Upper lobe of left lung (tissue), 6 donors: Measurements from ENCODE around the gene TBC1D19. TPM values are rescaled to one million over a fixed set of nuclear protein-coding genes. Genes with fewer than 3 reads are reported as not detected.

Source experiments
- ATAC-seq, 2 donors: fragments of 200-7000 bp; cut with Tn5 transposase; one replicate each; pipeline ENCODE4 v1.9.1; 2022; ENCODE audit warnings: mild to moderate bottlenecking in 2 of 2, moderate library complexity in 2 of 2; ENCODE audit not compliant: low FRiP score in 2 of 2
- DNase-seq, 2 donors: peaks; one replicate each; pipeline ENCODE4 v3.0.0-alpha.2; 2019 to 2020
- H3K27ac ChIP-seq, 4 donors: fragments of 200-600 bp; sonication (generic); one replicate each; pipeline ENCODE4 v1.5.1; 2016 to 2019
- H3K27me3 ChIP-seq, 4 donors: fragments of 200-600 bp; sonication (generic); one replicate each; pipeline ENCODE4 v1.5.1; 2017 to 2019
- H3K36me3 ChIP-seq, 4 donors: fragments of 200-600 bp; sonication (generic); one replicate each; pipeline ENCODE4 v1.5.1; 2016 to 2019
- H3K4me1 ChIP-seq, 4 donors: fragments of 200-600 bp; sonication (generic); one replicate each; pipeline ENCODE4 v1.5.1; 2018 to 2019
- H3K4me3 ChIP-seq, 4 donors: fragments of 200-600 bp; sonication (generic); one replicate each; pipeline ENCODE4 v1.5.1; 2017 to 2019; ENCODE audit warnings: mild to moderate bottlenecking in 2 of 4, moderate library complexity in 1 of 4
- H3K9me3 ChIP-seq, 4 donors: fragments of 200-600 bp; sonication (generic); one replicate each; pipeline ENCODE4 v1.5.1; 2018 to 2019
- EP300 ChIP-seq, 4 donors: sonication (generic); formaldehyde crosslinking; IDR thresholded peaks; one replicate each; pipeline ENCODE4 v1.5.1; 2017; ENCODE audit warnings: antibody characterized with exemption in 4 of 4, control low read depth in 2 of 4
- POLR2A ChIP-seq, 4 donors: fragments of 450-650 bp; IDR thresholded peaks; one replicate each; pipeline ENCODE4 v1.5.1; 2016 to 2017; ENCODE audit warnings: antibody characterized with exemption in 4 of 4, mild to moderate bottlenecking in 2 of 4
- POLR2AphosphoS5 ChIP-seq, 2 donors: sonication (generic); formaldehyde crosslinking; IDR thresholded peaks; one replicate each; pipeline ENCODE4 v1.5.1; 2017; ENCODE audit warnings: antibody characterized with exemption in 2 of 2
- WGBS, 2 donors: methylation state at CpG; one replicate each; pipeline ENCODE4 v1.1.5; 2017 to 2018; 5-methylcytosine and 5-hydroxymethylcytosine counted together
- total RNA-seq, 6 donors: library from RNA; depleted of rRNA in 4 of 6; stranded (reverse); fragments of >200 nt in 4 of 6; gene quantifications; one replicate each; pipeline versions ENCODE4 v1.1.0 to v1.2.1, GENCODE V29; 2016 to 2021
- TF ChIP-seq, protein P1 (sequence below), 6 experiments: fragments of 450-650 bp in 4 of 6; fragments of 200-600 bp in 2 of 6; sonication (generic) in 2 of 6; IDR thresholded peaks; one replicate each; pipeline ENCODE4 v1.5.1; 2016 to 2019; ENCODE audit warnings: antibody characterized with exemption in 6 of 6
- donor health status: DM: no; HTN: no; CAD: no; lungs with moderate emphysema.
- donor health status: DM: no; HTN: yes; CAD: no; lungs with severe emphysema.

The TBC1D19 gene
- total RNA-seq, 6 donors from 2014 or later = 6.8 to 35.6 (median 11.8) TPM

DNA sequence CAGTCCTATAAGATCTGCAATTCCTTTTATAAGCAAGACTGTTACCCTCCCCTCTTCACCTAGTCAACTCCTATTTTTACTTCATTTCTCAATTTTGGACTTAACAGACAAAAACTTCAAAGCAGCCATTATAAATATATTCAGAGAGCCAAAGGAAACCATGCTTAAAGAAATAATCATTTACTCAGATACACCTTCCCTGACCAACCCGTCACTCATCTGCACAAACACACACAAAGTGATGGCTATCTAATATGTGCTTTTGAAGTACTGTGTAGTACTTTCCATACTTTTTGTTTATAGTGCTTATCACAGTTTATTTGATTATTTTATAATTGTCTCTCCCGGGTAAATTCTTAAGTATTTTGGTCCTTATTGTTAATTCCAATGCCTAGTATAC is 117.2 kb downstream of the TBC1D19 start:
- no peaks in the 10 kb centered on the region for H3K36me3 ChIP-seq
- WGBS, 2 donors = 69 to 71% methylated on average over 2 of the region's 2 CpGs
- H3K9me3 ChIP-seq = no peaks in the 10 kb centered on the region
- H3K27me3 ChIP-seq = no peaks in the 10 kb centered on the region
- no peak overlapping the region for H3K27ac ChIP-seq
- ATAC-seq (no peak), DNase-seq (no peak)
- no peaks in the 10 kb centered on the region for H3K4me1 ChIP-seq
- no peak for TF ChIP-seq POLR2AphosphoS5 (IDR thresholded peaks at IDR 0.05)
- no peak for TF ChIP-seq POLR2A (IDR thresholded peaks at IDR 0.05)
- no peak for TF ChIP-seq EP300 (IDR thresholded peaks at IDR 0.05)
- TF ChIP-seq, protein P1, sequence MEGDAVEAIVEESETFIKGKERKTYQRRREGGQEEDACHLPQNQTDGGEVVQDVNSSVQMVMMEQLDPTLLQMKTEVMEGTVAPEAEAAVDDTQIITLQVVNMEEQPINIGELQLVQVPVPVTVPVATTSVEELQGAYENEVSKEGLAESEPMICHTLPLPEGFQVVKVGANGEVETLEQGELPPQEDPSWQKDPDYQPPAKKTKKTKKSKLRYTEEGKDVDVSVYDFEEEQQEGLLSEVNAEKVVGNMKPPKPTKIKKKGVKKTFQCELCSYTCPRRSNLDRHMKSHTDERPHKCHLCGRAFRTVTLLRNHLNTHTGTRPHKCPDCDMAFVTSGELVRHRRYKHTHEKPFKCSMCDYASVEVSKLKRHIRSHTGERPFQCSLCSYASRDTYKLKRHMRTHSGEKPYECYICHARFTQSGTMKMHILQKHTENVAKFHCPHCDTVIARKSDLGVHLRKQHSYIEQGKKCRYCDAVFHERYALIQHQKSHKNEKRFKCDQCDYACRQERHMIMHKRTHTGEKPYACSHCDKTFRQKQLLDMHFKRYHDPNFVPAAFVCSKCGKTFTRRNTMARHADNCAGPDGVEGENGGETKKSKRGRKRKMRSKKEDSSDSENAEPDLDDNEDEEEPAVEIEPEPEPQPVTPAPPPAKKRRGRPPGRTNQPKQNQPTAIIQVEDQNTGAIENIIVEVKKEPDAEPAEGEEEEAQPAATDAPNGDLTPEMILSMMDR (IDR thresholded peaks at IDR 0.05) = no peak
- no peak overlapping the region for H3K4me3 ChIP-seq

DNA sequence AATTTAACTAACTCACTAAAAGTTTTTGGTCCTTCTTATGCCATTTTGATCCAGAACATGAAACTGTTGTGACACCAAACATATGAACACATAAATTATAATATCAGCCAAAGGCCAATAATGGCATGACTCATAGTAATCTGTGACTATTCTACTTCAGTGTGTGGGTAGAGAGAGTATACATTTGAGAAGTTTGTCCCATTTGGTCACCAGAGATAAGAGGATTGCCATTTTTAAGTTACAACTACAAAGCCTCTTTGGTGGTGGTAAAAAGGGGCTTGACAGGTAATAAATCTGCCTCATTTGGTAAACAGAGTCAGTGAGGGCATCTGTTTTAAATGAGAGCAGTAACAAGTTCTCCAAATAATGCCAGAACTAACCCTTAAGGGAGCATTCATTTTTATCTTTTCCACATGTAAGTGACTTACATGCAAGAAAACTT is 117.9 kb downstream of the TBC1D19 start:
- Histone ChIP-seq H3K9me3 (no peaks in the 10 kb centered on the region), H3K4me1 (no peaks in the 10 kb centered on the region), H3K4me3 (no peak overlapping the region), H3K27ac (no peak overlapping the region), H3K27me3 (no peaks in the 10 kb centered on the region), H3K36me3 (no peaks in the 10 kb centered on the region)
- TF ChIP-seq, protein P1 (IDR thresholded peaks at IDR 0.05) = no peak
- no peak for TF ChIP-seq POLR2A (IDR thresholded peaks at IDR 0.05)
- no peak for TF ChIP-seq EP300 (IDR thresholded peaks at IDR 0.05)
- no peak for TF ChIP-seq POLR2AphosphoS5 (IDR thresholded peaks at IDR 0.05)
- DNase-seq (no peak), ATAC-seq (no peak)

DNA sequence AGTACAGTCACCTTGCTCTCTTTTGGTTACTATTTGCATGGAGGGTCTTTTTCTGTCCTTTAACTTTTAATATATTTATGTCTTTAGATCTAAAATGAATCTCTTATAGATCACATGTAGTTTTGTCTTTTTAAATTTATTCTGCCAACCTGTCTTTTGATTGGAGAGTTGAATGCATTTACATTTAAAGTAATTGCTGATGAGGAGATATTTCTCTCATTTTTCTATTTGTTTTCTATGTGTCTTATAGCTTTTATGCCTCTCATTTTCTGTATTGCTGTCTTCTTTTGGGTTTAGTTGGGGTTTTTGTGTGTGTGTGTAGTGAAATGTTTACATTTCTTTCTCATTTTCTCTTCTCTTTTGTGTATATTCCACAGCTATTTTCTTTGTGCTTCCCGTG is 123.5 kb downstream of the TBC1D19 start:
- 90 to 91% methylated on average over 1 of the region's 1 CpG for WGBS, 2 donors
- Histone ChIP-seq H3K27me3 (no peaks in the 10 kb centered on the region), H3K27ac (no peak overlapping the region), H3K4me3 (no peak overlapping the region), H3K36me3 (no peaks in the 10 kb centered on the region), H3K4me1 (no peaks in the 10 kb centered on the region), H3K9me3 (no peaks in the 10 kb centered on the region)
- TF ChIP-seq, protein P1 (IDR thresholded peaks at IDR 0.05) = no peak
- TF ChIP-seq POLR2A (IDR thresholded peaks at IDR 0.05) (no peak), EP300 (IDR thresholded peaks at IDR 0.05) (no peak), POLR2AphosphoS5 (IDR thresholded peaks at IDR 0.05) (no peak)
- no peak for ATAC-seq
- DNase-seq = no peak

DNA sequence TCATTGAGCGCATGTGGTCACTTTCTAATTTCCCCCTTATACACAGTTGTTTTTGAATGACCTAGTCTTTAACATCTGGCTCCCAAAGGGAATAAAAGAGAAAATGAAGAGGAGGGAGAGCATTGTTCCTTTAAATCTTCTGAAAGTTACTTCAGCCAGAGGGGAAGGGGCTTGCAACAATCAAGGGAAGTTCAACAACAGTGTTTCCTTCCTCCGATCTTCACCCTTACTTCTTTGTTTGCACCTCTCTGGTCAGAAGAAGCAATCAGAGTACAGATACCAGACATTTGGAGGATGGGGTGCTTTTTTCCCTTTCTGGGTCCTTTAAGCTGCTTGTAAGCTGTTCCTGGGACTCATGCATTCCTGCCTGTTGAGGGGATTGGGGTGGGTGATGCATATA is 125.4 kb downstream of the TBC1D19 start:
- Histone ChIP-seq H3K9me3 (no peaks in the 10 kb centered on the region), H3K36me3 (no peaks in the 10 kb centered on the region), H3K4me1 (no peaks in the 10 kb centered on the region), H3K27ac (no peak overlapping the region), H3K4me3 (no peak overlapping the region), H3K27me3 (no peaks in the 10 kb centered on the region)
- WGBS, 2 donors = 75 to 79% methylated on average over 2 of the region's 2 CpGs
- TF ChIP-seq POLR2A (IDR thresholded peaks at IDR 0.05) = no peak
- TF ChIP-seq, protein P1 (IDR thresholded peaks at IDR 0.05) = no peak
- no peak for TF ChIP-seq POLR2AphosphoS5 (IDR thresholded peaks at IDR 0.05)
- TF ChIP-seq EP300 (IDR thresholded peaks at IDR 0.05) = no peak
- no peak for DNase-seq
- ATAC-seq = no peak

DNA sequence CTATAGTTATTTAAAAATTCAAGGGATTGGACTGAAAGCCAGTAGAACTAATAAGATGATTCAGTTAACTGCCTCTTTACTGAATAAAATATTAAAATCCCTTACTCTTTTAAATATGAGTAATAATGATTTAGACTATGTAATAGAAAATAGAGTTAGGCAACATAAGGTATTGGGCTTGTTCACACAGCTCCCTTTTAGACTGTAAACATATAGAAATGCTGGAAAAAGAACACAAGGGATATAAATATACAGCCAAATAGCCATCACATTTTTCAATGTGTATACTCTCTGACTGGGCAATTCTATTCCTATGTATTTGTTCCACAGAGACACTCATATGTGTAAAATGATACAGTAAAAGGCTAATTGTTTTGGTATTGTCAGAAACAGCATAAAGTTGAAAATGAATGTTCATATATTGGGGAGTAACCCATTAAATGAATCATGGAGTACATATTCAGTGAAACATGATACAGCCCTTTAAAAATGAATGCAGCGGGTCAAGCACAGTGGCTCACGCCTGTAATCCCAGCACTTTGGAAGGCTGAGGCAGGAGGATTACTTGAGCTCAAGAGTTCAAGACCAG is 129.8 kb downstream of the TBC1D19 start:
- no peaks in the 10 kb centered on the region for H3K27me3 ChIP-seq
- no peak for DNase-seq
- TF ChIP-seq EP300 (IDR thresholded peaks at IDR 0.05) (no peak), POLR2A (IDR thresholded peaks at IDR 0.05) (no peak), POLR2AphosphoS5 (IDR thresholded peaks at IDR 0.05) (no peak)
- no peak for ATAC-seq
- no peaks in the 10 kb centered on the region for H3K36me3 ChIP-seq
- H3K4me1 ChIP-seq = no peaks in the 10 kb centered on the region
- H3K4me3 ChIP-seq = no peak overlapping the region
- WGBS, 2 donors = 96 to 98% methylated on average over 2 of the region's 2 CpGs
- H3K27ac ChIP-seq = no peak overlapping the region
- no peaks in the 10 kb centered on the region for H3K9me3 ChIP-seq
